Measurements from ENCODE around the gene FBLN5.

Gene FBLN5

GRCh38 chr14:91945751-91946621 is 1.5 kb downstream of the FBLN5 start:
- no peak for DNase-seq

DNA sequence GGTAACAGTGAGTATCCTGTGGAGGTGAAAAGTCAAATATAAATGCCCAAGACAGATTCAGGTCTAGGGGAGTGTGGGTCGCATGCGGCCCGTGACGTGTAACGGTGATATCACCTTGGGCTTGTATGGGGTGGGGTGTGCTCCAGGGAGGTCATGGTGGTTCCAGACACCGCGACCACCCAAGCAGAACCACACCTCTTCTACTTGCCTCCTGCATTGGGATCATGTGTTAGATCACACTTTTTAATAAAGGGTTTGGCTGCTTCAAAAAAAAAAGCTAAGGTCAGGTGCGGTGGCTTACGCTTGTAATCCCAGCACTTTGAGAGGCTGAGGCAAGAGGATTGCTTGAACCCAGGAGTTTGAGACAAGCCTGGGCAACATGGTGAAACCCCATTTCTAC is 4.5 kb downstream of the FBLN5 start:
- DNase-seq = no peak

GRCh38 chr14:91942128-91942527 is 5.4 kb downstream of the FBLN5 start:
- DNase-seq = no peak

DNA sequence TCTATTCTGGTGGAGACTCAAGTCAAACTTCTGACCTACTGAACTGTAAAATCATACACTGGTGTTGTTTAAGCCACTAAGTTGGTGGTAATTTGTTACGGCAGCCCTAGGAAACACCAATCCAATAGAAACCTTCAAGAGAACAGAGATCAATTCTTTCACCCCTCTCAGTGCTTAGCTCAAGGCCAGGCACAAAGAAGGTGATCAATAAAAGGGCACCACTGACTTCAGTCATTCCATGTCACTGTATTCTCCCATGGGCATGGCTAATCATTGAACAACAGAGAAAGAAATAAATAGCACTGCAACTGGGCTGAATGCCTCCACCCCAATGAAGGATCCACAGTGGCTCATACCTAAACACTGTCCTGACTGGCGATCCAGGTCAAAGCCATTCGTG is 7.3 kb downstream of the FBLN5 start:
- no peak for DNase-seq

GRCh38 chr14:91935586-91935985 is 11.9 kb downstream of the FBLN5 start:
- DNase-seq = no peak

GRCh38 chr14:91934554-91935285 is 12.8 kb downstream of the FBLN5 start:
- no peak for DNase-seq

- no peak for DNase-seq
Observed at GRCh38 chr14:91931478-91932088, 15.9 kb downstream of the FBLN5 start.

DNA sequence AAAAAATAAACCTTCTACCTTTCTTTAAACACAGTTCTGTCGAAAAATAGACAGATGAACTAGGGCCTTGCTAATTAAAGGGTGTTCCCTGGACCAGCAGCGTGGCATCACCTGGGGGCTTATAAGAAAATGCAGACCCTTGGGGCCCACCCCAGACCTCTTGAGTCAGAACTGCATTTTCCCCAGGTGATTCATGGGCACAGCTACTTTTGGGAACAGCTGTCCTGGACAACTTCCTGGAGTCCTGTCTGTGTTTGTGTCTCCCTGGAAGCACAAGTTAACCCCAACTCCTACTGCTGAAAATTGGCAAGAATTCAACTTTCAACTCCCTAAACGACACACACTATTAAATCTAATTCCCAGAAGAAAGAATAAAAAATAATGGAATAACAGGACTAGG is 17.8 kb downstream of the FBLN5 start:
- DNase-seq = no peak

DNA sequence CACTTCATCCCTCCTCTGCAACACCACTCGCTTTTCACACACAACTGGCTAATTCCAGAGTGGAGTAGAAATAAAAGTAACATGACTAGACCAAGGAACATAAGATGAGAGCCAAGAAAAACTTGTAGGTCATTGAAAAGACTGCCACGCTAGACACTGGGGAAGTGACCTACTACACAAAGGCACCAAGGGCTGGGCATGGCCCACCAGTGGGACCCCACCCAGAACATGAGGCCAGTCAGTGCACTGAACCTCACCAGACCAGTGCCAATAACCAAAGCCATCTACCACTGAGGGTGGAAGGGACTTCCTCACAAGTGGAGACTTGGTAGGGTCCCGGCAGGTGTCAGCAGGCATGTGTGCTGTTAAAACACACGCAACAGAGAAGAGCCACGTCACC is 19.7 kb downstream of the FBLN5 start:
- DNase-seq = no peak

- no peak for DNase-seq
Observed at GRCh38 chr14:91927191-91927590, 20.3 kb downstream of the FBLN5 start.

DNA sequence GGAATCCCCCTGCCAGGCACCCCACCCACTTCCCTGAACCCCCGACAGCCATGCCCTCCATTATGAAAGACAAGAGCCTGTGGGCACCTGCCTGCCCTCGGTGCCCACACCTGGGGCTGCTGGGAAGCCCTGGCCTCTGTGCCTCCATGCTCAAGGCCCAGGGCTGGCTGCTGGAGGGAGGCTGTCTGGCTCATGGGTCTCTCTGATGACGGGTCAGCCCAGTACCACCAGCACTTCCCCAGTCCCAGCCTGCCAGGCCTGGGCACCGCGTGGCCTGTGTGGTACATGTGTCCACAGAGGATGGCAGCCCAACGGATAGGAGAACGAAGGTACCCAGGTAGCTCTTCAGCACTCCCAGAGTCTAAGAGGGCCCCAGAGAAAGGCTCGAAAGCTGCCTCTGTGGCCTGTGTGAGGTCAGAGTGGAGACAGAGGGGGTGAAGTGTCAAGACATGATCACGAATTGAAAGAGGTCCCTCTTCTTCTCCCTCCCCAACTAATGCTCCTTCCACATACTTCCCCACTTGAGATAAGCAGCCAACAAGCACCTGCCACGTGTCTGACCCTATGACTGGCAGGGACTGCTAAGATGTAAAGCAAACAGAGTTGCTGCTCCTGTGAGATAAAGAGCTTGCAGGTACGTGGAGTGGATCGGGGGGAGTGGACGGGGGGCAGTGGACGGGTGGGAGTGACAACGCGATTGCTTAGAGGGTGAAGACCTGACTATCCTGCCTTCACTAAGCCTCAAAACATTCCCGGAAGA is 21.2 kb downstream of the FBLN5 start:
- DNase-seq = no peak

GRCh38 chr14:91925727-91926121 is 21.8 kb downstream of the FBLN5 start:
- DNase-seq = no peak

DNA sequence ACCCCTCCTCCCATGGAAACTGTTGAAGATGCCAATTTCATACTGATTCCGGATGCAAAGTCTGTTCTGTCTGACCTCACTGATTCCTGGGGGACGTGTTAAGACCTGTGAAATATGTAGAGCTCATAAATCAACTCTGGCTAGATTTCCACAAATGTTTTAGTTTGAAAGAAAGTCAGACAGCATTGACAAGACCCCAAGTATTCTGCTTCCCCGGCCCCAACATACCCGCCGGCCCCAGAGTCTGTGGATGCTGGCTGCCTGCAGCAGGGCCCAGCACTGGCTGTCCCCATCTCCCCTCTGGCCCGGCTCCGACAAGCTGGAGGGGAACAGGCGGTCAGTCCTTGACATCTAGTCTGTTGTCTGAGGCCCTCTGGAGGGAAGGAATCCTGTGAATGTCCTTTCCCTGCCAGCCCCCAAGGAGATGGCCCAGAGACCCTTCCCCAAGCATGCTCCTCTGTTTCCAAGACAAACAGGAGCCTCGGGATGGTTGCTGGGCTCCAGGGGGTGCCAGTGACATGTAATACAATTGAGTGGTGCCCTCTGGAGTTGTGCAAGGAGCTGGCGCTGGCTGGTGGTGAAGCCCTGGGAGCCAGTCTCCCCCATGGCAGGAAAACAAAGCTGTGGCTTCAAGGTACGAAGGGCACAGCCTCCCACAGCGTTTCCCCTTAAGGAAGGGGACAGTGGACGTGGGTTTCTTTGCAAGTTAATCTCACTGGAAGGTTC is 22.3 kb downstream of the FBLN5 start:
- DNase-seq = no peak

DNA sequence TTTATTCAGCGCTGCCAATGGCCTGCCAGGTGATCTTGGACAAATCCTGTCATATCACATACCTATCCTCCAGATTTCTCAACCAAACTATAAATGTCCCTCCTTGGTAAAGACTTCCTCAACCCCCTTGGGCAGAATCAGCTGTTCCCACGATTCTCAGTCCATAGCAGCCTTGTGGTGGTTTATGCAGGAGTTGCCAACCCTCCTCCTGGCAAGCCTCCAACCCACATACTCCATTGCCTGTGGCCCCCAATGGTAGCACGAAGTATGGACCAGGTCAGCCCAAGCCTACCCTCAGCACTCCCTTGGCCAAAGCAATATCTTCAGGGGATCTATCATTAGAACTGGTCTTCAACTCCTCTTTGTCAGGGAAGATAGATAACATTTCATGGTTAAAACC is 27.0 kb downstream of the FBLN5 start:
- no peak for DNase-seq

DNA sequence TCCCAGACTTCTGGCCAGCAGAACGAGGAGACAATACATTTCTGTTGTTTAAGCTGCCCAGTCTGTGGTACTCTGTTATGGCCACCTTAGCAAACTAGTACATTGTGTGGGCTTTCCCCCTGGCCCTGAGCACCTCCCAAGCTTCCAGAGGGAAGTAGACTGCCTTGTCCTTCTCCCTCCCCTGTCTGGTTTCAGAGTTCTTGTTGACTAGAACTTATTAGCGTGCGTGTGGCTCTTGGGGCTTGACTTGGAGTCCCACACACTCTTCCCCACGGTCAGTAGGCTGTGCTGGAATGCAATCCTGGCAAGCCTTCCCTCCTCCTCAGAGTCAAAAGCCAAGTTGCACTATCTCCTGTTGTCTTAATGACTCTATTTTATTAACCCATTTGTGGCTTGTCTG is 27.7 kb downstream of the FBLN5 start:
- no peak for DNase-seq

- DNase-seq = no peak
Observed at GRCh38 chr14:91918186-91918883, 29.2 kb downstream of the FBLN5 start.

- no peak for DNase-seq
Observed at GRCh38 chr14:91912035-91912434, 35.5 kb downstream of the FBLN5 start.

DNA sequence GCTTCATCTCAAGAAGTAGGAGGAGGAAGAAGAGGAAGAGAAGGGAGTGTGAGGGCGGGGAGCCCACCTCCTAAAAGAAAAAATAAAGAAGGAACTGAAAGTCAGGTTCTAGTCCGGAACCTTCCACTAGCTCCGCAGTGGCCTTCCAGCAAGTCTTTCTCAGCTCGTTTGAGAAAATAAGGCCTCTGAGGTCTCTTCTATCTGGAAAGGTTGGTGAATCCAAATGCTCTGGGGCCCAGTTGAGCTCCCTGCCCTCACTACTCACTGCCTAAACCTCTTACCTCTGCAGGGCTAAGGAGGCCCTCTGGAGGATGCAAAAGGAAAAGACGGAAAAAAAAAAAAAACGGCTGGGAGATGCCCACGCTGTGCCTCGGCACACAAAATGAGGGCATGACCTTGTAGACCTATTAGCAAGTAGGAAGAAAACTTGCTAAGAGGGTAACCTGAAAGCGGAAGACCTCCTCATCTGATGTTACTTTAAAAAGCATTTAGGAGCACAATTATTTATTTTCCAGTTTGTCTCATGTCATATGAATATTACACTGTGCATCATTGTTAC is 35.9 kb downstream of the FBLN5 start:
- DNase-seq = peak; percentile 32 to 55

DNA sequence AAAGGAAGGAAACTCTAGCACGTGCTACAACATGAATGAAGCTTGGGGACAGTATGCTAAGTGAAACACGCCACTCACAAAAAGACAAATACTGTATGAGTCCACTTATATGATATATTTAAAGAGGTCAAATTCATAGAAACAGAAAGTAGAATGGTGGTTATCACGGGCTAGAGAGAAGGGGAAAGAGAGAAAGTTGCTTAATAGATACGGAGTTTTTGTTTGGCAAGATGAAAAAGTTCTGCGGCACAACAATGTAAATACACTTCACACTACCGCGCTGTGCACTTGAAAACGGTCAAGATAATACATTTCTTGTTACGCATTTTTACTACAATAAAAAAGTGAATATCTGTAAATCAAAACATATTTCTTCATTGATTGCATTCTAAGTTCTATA is 37.3 kb downstream of the FBLN5 start:
- no peak for DNase-seq

GRCh38 chr14:91906374-91906773 is 41.1 kb downstream of the FBLN5 start:
- no peak for DNase-seq

GRCh38 chr14:91904956-91905645 is 42.4 kb downstream of the FBLN5 start:
- DNase-seq = no peak

All from activated T-cell treated with anti-CD3 and anti-CD28 coated beads, Interleukin-2, amount 50 U/mL, for 48 hours (primary cell).